Embryonic facial prominence (tissue), 1 donor: ENCODE data around the gene PRDM5.

Experiments used
- DNase-seq: peaks from one replicate; pipeline ENCODE4 v3.0.0-alpha.2; 2016; ENCODE audit errors: extremely low spot score

The PRDM5 gene

GRCh38 chr4:120922381-120923206, at the start of gene PRDM5:
Gene PRDM5, minus strand, starts transcription at chr4:120922726. Its CDS starts 118 bp downstream, at chr4:120922608.
- DNase-seq: no peak

- no peak for DNase-seq
These were observed 49.4 kb upstream of the PRDM5 start for GRCh38 chr4:120971884-120972283.

- no peak for DNase-seq
These were observed 43.4 kb upstream of the PRDM5 start for GRCh38 chr4:120965938-120966337.

- no peak for DNase-seq
These were observed 42.1 kb upstream of the PRDM5 start for GRCh38 chr4:120964596-120964995.

GRCh38 chr4:120963449-120963848, 40.9 kb upstream of the PRDM5 start:
- DNase-seq: no peak

- DNase-seq: no peak
These were observed 38.2 kb upstream of the PRDM5 start for GRCh38 chr4:120960656-120961267.

GRCh38 chr4:120948382-120948781, 25.9 kb upstream of the PRDM5 start:
- no peak for DNase-seq

- DNase-seq: no peak
These were observed 20.2 kb upstream of the PRDM5 start for GRCh38 chr4:120942776-120943175.

- no peak for DNase-seq
These were observed 18.0 kb upstream of the PRDM5 start for GRCh38 chr4:120940547-120940946.

GRCh38 chr4:120939693-120940092, 17.2 kb upstream of the PRDM5 start:
- DNase-seq: no peak

- no peak for DNase-seq
These were observed 7.3 kb upstream of the PRDM5 start for GRCh38 chr4:120929847-120930246.

GRCh38 chr4:120927801-120928409, 5.4 kb upstream of the PRDM5 start:
- DNase-seq: no peak

GRCh38 chr4:120926358-120927025, 4.0 kb upstream of the PRDM5 start:
- no peak for DNase-seq

GRCh38 chr4:120924931-120925330, 2.4 kb upstream of the PRDM5 start:
- no peak for DNase-seq

- no peak for DNase-seq
These were observed 639 bp upstream of the PRDM5 start for GRCh38 chr4:120923207-120923522.

GRCh38 chr4:120921456-120922380, 808 bp downstream of the PRDM5 start:
- DNase-seq: peak; percentile 34

GRCh38 chr4:120920666-120921065, 1.9 kb downstream of the PRDM5 start:
- DNase-seq: no peak

GRCh38 chr4:120919358-120919757, 3.2 kb downstream of the PRDM5 start:
- no peak for DNase-seq

- no peak for DNase-seq
These were observed 3.7 kb downstream of the PRDM5 start for GRCh38 chr4:120918788-120919187.

GRCh38 chr4:120918092-120918491, 4.4 kb downstream of the PRDM5 start:
- no peak for DNase-seq

- no peak for DNase-seq
These were observed 5.6 kb downstream of the PRDM5 start for GRCh38 chr4:120916937-120917336.
